H1 (cell line): Measurements from ENCODE around the gene SHISA9. TPM values are rescaled to one million over a fixed set of nuclear protein-coding genes. Genes with fewer than 3 reads are reported as not detected.
A peak's percentile ranks its signal among the peaks of the same experiment; 100 is the strongest.

Experiments
- CTCF ChIA-PET: fragments of 300-600 bp; sonication (Branson Sonifier 250); formaldehyde crosslinking; loops from one replicate; lab custom pipeline; 2021; ENCODE audit not compliant: partially characterized antibody; lab: Charles Lee
- POLR2A ChIA-PET: fragments of 300-600 bp; sonication (Branson Sonifier 250); formaldehyde crosslinking; loops from one replicate; lab custom pipeline; 2021; ENCODE audit warnings: inconsistent platforms; ENCODE audit not compliant: partially characterized antibody; lab: Charles Lee
- DNase-seq, 2 experiments: peaks; one replicate each; pipeline versions ENCODE4 v3.0.0 to v3.0.0-alpha.2; 2010 to 2022; ENCODE audit warnings: low spot score in 2 of 2, low read depth in 1 of 2, mixed read lengths in 1 of 2
- FAIRE-seq: peaks from 2 replicates; lab custom pipeline; 2011; peaks lifted over from hg19 to GRCh38; lab: Jason Lieb, UNC
- H2AFZ ChIP-seq: 2 replicates; pipeline ENCODE4 v1.8.1; 2012; ENCODE audit warnings: low read length, inconsistent platforms
- H2AK5ac ChIP-seq: 2 replicates; pipeline ENCODE4 v1.6.1; 2013; ENCODE audit warnings: low read depth, low read length
- H2BK120ac ChIP-seq: replicated peaks from 2 replicates; pipeline ENCODE3; 2013; ENCODE audit warnings: low read depth, low read length, inconsistent platforms
- H2BK12ac ChIP-seq: 2 replicates; pipeline ENCODE4 v1.6.1; 2013; ENCODE audit warnings: low read depth, low read length
- H2BK15ac ChIP-seq: 2 replicates; pipeline ENCODE4 v1.6.1; 2013; ENCODE audit warnings: low read length
- H2BK20ac ChIP-seq: 2 replicates; pipeline ENCODE4 v1.6.1; 2013; ENCODE audit warnings: low read length
- H2BK5ac ChIP-seq: 2 replicates; pipeline ENCODE4 v1.6.1; 2013; ENCODE audit warnings: low read depth, low read length
- H3K14ac ChIP-seq: 2 replicates; pipeline ENCODE4 v1.6.1; 2013; ENCODE audit warnings: inconsistent platforms; ENCODE audit not compliant: insufficient read length
- H3K18ac ChIP-seq: 2 replicates; pipeline ENCODE4 v1.6.1; 2013; ENCODE audit warnings: low read length; ENCODE audit errors: extremely low read depth
- H3K23ac ChIP-seq: 2 replicates; pipeline ENCODE4 v1.6.1; 2013; ENCODE audit warnings: inconsistent platforms; ENCODE audit not compliant: insufficient read length
- H3K23me2 ChIP-seq: 2 replicates; pipeline ENCODE4 v1.6.1; 2013; ENCODE audit warnings: low read depth, low read length
- H3K27ac ChIP-seq: 2 replicates; pipeline ENCODE4 v1.6.1; 2011; ENCODE audit warnings: low read depth, low read length, inconsistent platforms
- H3K27me3 ChIP-seq, 4 experiments: replicated peaks in 1 of 4; 1 replicate in 1 of 4; 2 replicates in 3 of 4; pipeline versions ENCODE4 v1.6.1 to v1.8.1; 2011 to 2013; ENCODE audit warnings: low read length in 3 of 4, mild to moderate bottlenecking in 3 of 4, inconsistent platforms in 2 of 4, mixed read lengths in 2 of 4, moderate library complexity in 1 of 4; ENCODE audit not compliant: control insufficient read depth in 3 of 4, insufficient read depth in 3 of 4; ENCODE audit errors: extremely low read depth in 1 of 4
- H3K36me3 ChIP-seq, 4 experiments: 2 replicates each; pipeline versions ENCODE4 v1.6.1 to v1.8.1; 2011 to 2013; ENCODE audit warnings: mild to moderate bottlenecking in 4 of 4, low read length in 3 of 4, moderate library complexity in 2 of 4, control low read depth in 1 of 4, inconsistent platforms in 1 of 4; ENCODE audit not compliant: insufficient read depth in 4 of 4, control insufficient read depth in 2 of 4
- H3K4ac ChIP-seq: replicated peaks from 2 replicates; pipeline ENCODE3; 2013; ENCODE audit warnings: low read length, low read depth, mixed read lengths, inconsistent platforms; ENCODE audit not compliant: insufficient read length
- H3K4me1 ChIP-seq, 4 experiments: replicated peaks in 1 of 4; 1 replicate in 1 of 4; 2 replicates in 3 of 4; pipeline versions ENCODE4 v1.6.1 to v1.8.1; 2011 to 2013; ENCODE audit warnings: low read length in 3 of 4, inconsistent platforms in 2 of 4, mixed read lengths in 1 of 4; ENCODE audit not compliant: insufficient read depth in 4 of 4, control insufficient read depth in 3 of 4
- H3K4me2 ChIP-seq, 2 experiments: 2 replicates each; pipeline versions ENCODE4 v1.6.1 to v1.8.1; 2011 to 2013; ENCODE audit warnings: low read depth in 2 of 2, low read length in 2 of 2, control low read depth in 1 of 2, inconsistent platforms in 1 of 2, mild to moderate bottlenecking in 1 of 2; ENCODE audit not compliant: insufficient read depth in 1 of 2
- H3K4me3 ChIP-seq, 4 experiments: fragments of 200-600, 300-600 bp in 1 of 4; sonication (generic), shearing (Covaris generic), sonication (Bioruptor Twin) in 1 of 4; 2 replicates each; pipeline versions ENCODE4 v1.5.1 to v1.8.1; 2011 to 2016; ENCODE audit warnings: low read length in 4 of 4, low read depth in 3 of 4, control low read depth in 2 of 4, inconsistent platforms in 2 of 4, mild to moderate bottlenecking in 2 of 4, mixed read lengths in 1 of 4, moderate library complexity in 1 of 4; ENCODE audit not compliant: insufficient read depth in 2 of 4; ENCODE audit errors: extremely low read depth in 1 of 4
- H3K56ac ChIP-seq: replicated peaks from 2 replicates; pipeline ENCODE3; 2013; ENCODE audit warnings: low read depth, mild to moderate bottlenecking, mixed read lengths, low read length, inconsistent platforms; ENCODE audit not compliant: insufficient read length
- H3K79me1 ChIP-seq: 2 replicates; pipeline ENCODE4 v1.6.1; 2013; ENCODE audit warnings: low read depth, low read length, control low read depth
- H3K79me2 ChIP-seq, 2 experiments: 2 replicates each; pipeline versions ENCODE4 v1.6.1 to v1.8.1; 2012 to 2013; ENCODE audit warnings: low read length in 2 of 2, mild to moderate bottlenecking in 2 of 2, inconsistent platforms in 1 of 2; ENCODE audit not compliant: insufficient read depth in 2 of 2, control insufficient read depth in 1 of 2
- H3K9ac ChIP-seq, 4 experiments: replicated peaks in 1 of 4; 1 replicate in 1 of 4; 2 replicates in 3 of 4; pipeline versions ENCODE4 v1.6.1 to v1.8.1; 2011 to 2013; ENCODE audit warnings: low read depth in 3 of 4, low read length in 3 of 4, control low read depth in 2 of 4, mild to moderate bottlenecking in 2 of 4, moderate library complexity in 2 of 4, inconsistent platforms in 1 of 4; ENCODE audit errors: extremely low read depth in 1 of 4
- H3K9me3 ChIP-seq, 2 experiments: 2 replicates each; pipeline versions ENCODE4 v1.6.1 to v1.8.1; 2012 to 2013; ENCODE audit warnings: mild to moderate bottlenecking in 2 of 2, moderate library complexity in 2 of 2, control low read depth in 1 of 2, inconsistent platforms in 1 of 2, low read depth in 1 of 2, low read length in 1 of 2, mixed read lengths in 1 of 2; ENCODE audit not compliant: insufficient read depth in 2 of 2
- H4K20me1 ChIP-seq, 2 experiments: replicated peaks in 1 of 2; 2 replicates each; pipeline versions ENCODE3 to v1.8.1; 2011 to 2013; ENCODE audit warnings: inconsistent platforms in 2 of 2, low read length in 2 of 2, mild to moderate bottlenecking in 1 of 2; ENCODE audit not compliant: insufficient read depth in 2 of 2, control insufficient read depth in 1 of 2
- H4K5ac ChIP-seq: 2 replicates; pipeline ENCODE4 v1.6.1; 2013; ENCODE audit warnings: low read length, low read depth, mixed read lengths, inconsistent platforms; ENCODE audit not compliant: insufficient read length
- H4K8ac ChIP-seq: 2 replicates; pipeline ENCODE4 v1.8.0; 2013; ENCODE audit warnings: mild to moderate bottlenecking, moderate library complexity, low read length, inconsistent platforms; ENCODE audit not compliant: insufficient read depth; ENCODE audit errors: extremely low read depth
- H4K91ac ChIP-seq: replicated peaks from 2 replicates; pipeline ENCODE3; 2013; ENCODE audit warnings: low read length, mixed read lengths, inconsistent platforms; ENCODE audit not compliant: insufficient read length
- BRCA1 ChIP-seq: IDR thresholded peaks from 2 replicates; pipeline ENCODE4 v1.6.1; 2012; ENCODE audit warnings: low read depth, low read length, improper control_type of control experiment
- CEBPB ChIP-seq: IDR thresholded peaks from 2 replicates; pipeline ENCODE4 v1.6.1; 2012; ENCODE audit warnings: low read depth, low read length
- CREB1 ChIP-seq: IDR thresholded peaks from 2 replicates; pipeline ENCODE4 v1.6.1; 2012; ENCODE audit warnings: inconsistent platforms
- CTCF ChIP-seq, 3 experiments: IDR thresholded peaks; 1 replicate in 2 of 3; 2 replicates in 1 of 3; pipeline versions ENCODE4 v1.5.1 to v1.6.1; 2011; ENCODE audit warnings: low read length in 3 of 3, mild to moderate bottlenecking in 3 of 3, inconsistent platforms in 2 of 3, low read depth in 1 of 3, moderate library complexity in 1 of 3; ENCODE audit not compliant: insufficient read depth in 1 of 3; ENCODE audit errors: control extremely low read depth in 1 of 3
- HDAC6 ChIP-seq: IDR thresholded peaks from one replicate; pipeline ENCODE4 v1.7.1; 2012; ENCODE audit warnings: low read depth, mild to moderate bottlenecking, inconsistent platforms, low read length, moderate library complexity
- NRF1 ChIP-seq: IDR thresholded peaks from 2 replicates; pipeline ENCODE4 v1.6.1; 2011; ENCODE audit warnings: mild to moderate bottlenecking, low read depth, low read length, improper control_type of control experiment
- POLR2AphosphoS5 ChIP-seq: IDR thresholded peaks from 2 replicates; pipeline ENCODE4 v1.6.1; 2011; ENCODE audit warnings: low read depth, low read length
- RFX5 ChIP-seq: IDR thresholded peaks from 2 replicates; pipeline ENCODE4 v1.6.1; 2011; ENCODE audit warnings: low read depth, low read length, improper control_type of control experiment, borderline replicate concordance
- WGBS, 2 experiments: shearing (Covaris generic) in 1 of 2; methylation state at CpG; one replicate each; pipeline versions ENCODE4 v1.1.6 to v1.1.7; 2013 to 2015; ENCODE audit warnings: low lambda C conversion rate in 2 of 2, mixed read lengths in 2 of 2, inconsistent platforms in 1 of 2, low coverage in 1 of 2, missing lambda C conversion rate in 1 of 2; ENCODE audit not compliant: insufficient replicate concordance in 2 of 2, insufficient coverage in 1 of 2, insufficient read length in 1 of 2; ENCODE audit errors: extremely low coverage in 1 of 2, missing lambda C conversion rate in 1 of 2; 5-methylcytosine and 5-hydroxymethylcytosine counted together
- polyA plus RNA-seq, 7 experiments: library from polyadenylated mRNA; depleted of rRNA in 3 of 7; stranded (reverse) in 5 of 7; unstranded in 2 of 7; fragments of >200 nt in 5 of 7; fragments of 200-250 nt in 2 of 7; gene quantifications; 1 replicate in 5 of 7; 2 replicates in 1 of 7; 4 replicates in 1 of 7; pipeline versions ENCODE4 v1.2.1 to v1.2.3, GENCODE V29; 2011 to 2013; ENCODE audit warnings: missing spikeins in 2 of 7, mixed read lengths in 2 of 7
- total RNA-seq: library from RNA; stranded (reverse); fragmentation: NEBNext Ultra II Directional; extraction: Animal tissue kit (Norgen Biotek cat#: 25700); gene quantifications from 2 replicates; pipeline ENCODE4 v1.2.1, GENCODE V29; 2021
- TF ChIP-seq, protein P1 (sequence below): IDR thresholded peaks from 2 replicates; pipeline ENCODE4 v1.6.1; 2012; ENCODE audit warnings: inconsistent platforms

Gene SHISA9
- total and polyA plus RNA-seq, 2 of the 8 experiments (the other 6 are each of a cell fraction or from before 2014, with no cell fraction given): 25.6 to 39.8 TPM

DNA sequence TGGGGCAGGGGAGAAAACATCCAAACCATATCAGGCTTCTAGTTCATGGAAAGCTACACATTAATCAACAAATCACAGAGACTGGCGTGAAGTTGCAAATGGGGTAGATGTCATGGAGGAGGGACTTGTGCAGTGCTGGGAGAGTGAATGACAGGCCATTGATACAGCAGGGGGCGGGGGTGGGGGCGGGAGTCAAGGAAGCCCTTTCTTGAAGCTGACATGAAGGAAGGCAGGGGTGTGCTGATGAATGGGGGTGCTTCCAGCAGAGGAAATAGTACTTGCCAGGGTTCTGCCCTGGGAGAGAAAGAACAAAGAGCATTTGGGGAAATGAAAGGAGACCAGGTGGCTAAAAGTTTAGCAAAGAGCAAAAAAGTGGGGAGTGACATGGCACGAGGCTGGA, 269.9 kb downstream of the SHISA9 start:
- H3K4me3 ChIP-seq: peak overlapping the region in 1 of 4 experiments; percentile 40; a peak in 2 of 8 replicates
- no peak overlapping the region for H3K14ac ChIP-seq
- CTCF ChIA-PET: interaction anchor here (1.2 kb wide), 1 partner anchor 273 kb away, joined by 3 read pairs; no protein-coding TSS in a partner anchor
- peaks cover 3 to 21% (median 19%) of the 10 kb centered on the region in 4 experiments for H3K4me1 ChIP-seq
- H2BK5ac ChIP-seq: no peak overlapping the region
- POLR2A ChIA-PET: interaction anchor here (0.6 kb wide), 1 partner anchor 268 kb away, joined by 3 read pairs; no protein-coding TSS in a partner anchor
- H3K23me2 ChIP-seq: no peaks in the 10 kb centered on the region
- H3K18ac ChIP-seq: no peak overlapping the region
- no peak overlapping the region for H2BK20ac ChIP-seq
- H2BK15ac ChIP-seq: no peak overlapping the region
- no peaks in the 10 kb centered on the region for H3K27me3 ChIP-seq
- H3K23ac ChIP-seq: no peak overlapping the region
- no peak overlapping the region for H3K56ac ChIP-seq
- no peak overlapping the region for H4K5ac ChIP-seq
- no peaks in the 10 kb centered on the region for H3K9me3 ChIP-seq
- H3K79me2 ChIP-seq: peaks cover 0 to 17% of the 10 kb centered on the region in 2 experiments; a peak in 2 of 4 replicates
- H3K27ac ChIP-seq: no peak overlapping the region
- 49% methylated on average over 3 of the region's 4 CpGs; no CpG with 5 or more reads in 1 of the 2 experiments for WGBS, 2 experiments
- H3K4ac ChIP-seq: no peak overlapping the region
- H3K36me3 ChIP-seq: no peaks in the 10 kb centered on the region
- no peak overlapping the region for H2BK120ac ChIP-seq
- H4K8ac ChIP-seq: no peak overlapping the region
- H4K20me1 ChIP-seq: no peaks in the 10 kb centered on the region
- no peak overlapping the region for H2BK12ac ChIP-seq
- DNase-seq: no peak
- H3K9ac ChIP-seq: no peak overlapping the region
- no peak overlapping the region for H4K91ac ChIP-seq
- FAIRE-seq: no peak
- H3K4me2 ChIP-seq: peak overlapping the region; percentile 44 to 71; a peak in 3 of 4 replicates
- no peak overlapping the region for H2AFZ ChIP-seq
- no peak overlapping the region for H2AK5ac ChIP-seq
- no peaks in the 10 kb centered on the region; the same call in 1 of the 2 replicates for H3K79me1 ChIP-seq
- TF ChIP-seq POLR2AphosphoS5 (no peak), CTCF (IDR thresholded peaks at IDR 0.05; ENCODE audit: control extremely low read depth in 1 of 3, insufficient read depth in 1 of 3, low read depth in 1 of 3, low read length in 3 of 3) (no peak), BRCA1 (no peak), CEBPB (no peak), NRF1 (no peak), RFX5 (no peak), CREB1 (no peak), HDAC6 (no peak)
- TF ChIP-seq, protein P1, sequence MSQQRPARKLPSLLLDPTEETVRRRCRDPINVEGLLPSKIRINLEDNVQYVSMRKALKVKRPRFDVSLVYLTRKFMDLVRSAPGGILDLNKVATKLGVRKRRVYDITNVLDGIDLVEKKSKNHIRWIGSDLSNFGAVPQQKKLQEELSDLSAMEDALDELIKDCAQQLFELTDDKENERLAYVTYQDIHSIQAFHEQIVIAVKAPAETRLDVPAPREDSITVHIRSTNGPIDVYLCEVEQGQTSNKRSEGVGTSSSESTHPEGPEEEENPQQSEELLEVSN: no peak
